GM12878 (cell line): Measurements from ENCODE around the gene LTB. TPM values are rescaled to one million over a fixed set of nuclear protein-coding genes. Genes with fewer than 3 reads are reported as not detected.

Experiments used
- BCL11A ChIP-seq: IDR thresholded peaks from 2 replicates; pipeline ENCODE4 v1.6.1; 2011; ENCODE audit warnings: low read depth, low read length
- CEBPB ChIP-seq, 2 experiments: fragments of 150-350 bp in 1 of 2; IDR thresholded peaks; 2 replicates each; pipeline ENCODE4 v1.6.1; 2012 to 2014; ENCODE audit warnings: low read depth in 2 of 2, low read length in 2 of 2, borderline replicate concordance in 1 of 2, inconsistent platforms in 1 of 2
- CHD1 ChIP-seq: IDR thresholded peaks from 2 replicates; pipeline ENCODE4 v1.6.1; 2012; ENCODE audit warnings: low read depth, low read length, improper control_type of control experiment
- FOS ChIP-seq: IDR thresholded peaks from 3 replicates; pipeline ENCODE4 v1.6.1; 2011; ENCODE audit warnings: borderline replicate concordance; ENCODE audit not compliant: insufficient read length; ENCODE audit errors: extremely low read depth
- HDAC6 ChIP-seq: fragments of 200-600 bp; sonication (generic); IDR thresholded peaks from one replicate; pipeline ENCODE4 v1.8.0; 2017; ENCODE audit warnings: antibody characterized with exemption; ENCODE audit not compliant: unreplicated experiment
- KLF5 ChIP-seq: fragments of 450-650 bp; IDR thresholded peaks from 2 replicates; pipeline ENCODE4 v1.6.1; 2014; ENCODE audit warnings: mild to moderate bottlenecking; ENCODE audit not compliant: partially characterized antibody
- MAX ChIP-seq: IDR thresholded peaks from 2 replicates; pipeline ENCODE4 v1.6.1; 2012; ENCODE audit warnings: low read depth, low read length, improper control_type of control experiment
- MTA2 ChIP-seq: fragments of 450-650 bp; IDR thresholded peaks from 2 replicates; pipeline ENCODE4 v1.6.1; 2016; ENCODE audit warnings: low read depth, mild to moderate bottlenecking, moderate library complexity
- PAX8 ChIP-seq: fragments of 450-650 bp; IDR thresholded peaks from 2 replicates; pipeline ENCODE4 v1.6.1; 2017; ENCODE audit warnings: mild to moderate bottlenecking, moderate library complexity
- PML ChIP-seq: IDR thresholded peaks from 2 replicates; pipeline ENCODE4 v1.6.1; 2012; ENCODE audit warnings: low read length, inconsistent platforms
- TARDBP ChIP-seq: IDR thresholded peaks from 2 replicates; pipeline ENCODE4 v1.6.1; 2016; ENCODE audit warnings: borderline replicate concordance
- ZNF207 ChIP-seq: fragments of 450-650 bp; IDR thresholded peaks from 2 replicates; pipeline ENCODE4 v1.6.1; 2014; ENCODE audit warnings: antibody characterized with exemption, mild to moderate bottlenecking, borderline replicate concordance
- ZSCAN29 ChIP-seq: fragments of 450-650 bp; IDR thresholded peaks from 2 replicates; pipeline ENCODE4 v1.6.1; 2017; ENCODE audit warnings: mild to moderate bottlenecking, moderate library complexity
- ZZZ3 ChIP-seq: IDR thresholded peaks from 2 replicates; pipeline ENCODE4 v1.6.1; 2011; ENCODE audit warnings: low read depth; ENCODE audit not compliant: control insufficient read depth, insufficient read length
- polyA plus RNA-seq, 11 experiments: library from polyadenylated mRNA; depleted of rRNA in 4 of 11; unstranded in 6 of 11; stranded (reverse) in 5 of 11; fragments of >200 nt; fragmentation: Nextera tagmentation in 4 of 11; fragmentation: Illumina TruSeq in 1 of 11; extraction: Ambion mirVana in 4 of 11; extraction: Trizol in 1 of 11; gene quantifications; 1 replicate in 1 of 11; 2 replicates in 10 of 11; pipeline versions ENCODE4 v1.2.1 to v1.2.3, GENCODE V29; 2011 to 2016; ENCODE audit warnings: inconsistent platforms in 2 of 11, missing spikeins in 2 of 11, low read depth in 1 of 11
- total RNA-seq, 4 experiments: library from RNA; depleted of rRNA in 3 of 4; stranded (reverse); fragments of >200 nt in 3 of 4; fragmentation: Illumina TruSeq in 1 of 4; extraction: Trizol in 1 of 4; gene quantifications; 2 replicates each; pipeline versions ENCODE4 v1.2.1 to v1.2.3, GENCODE V29; 2013 to 2021
- TF ChIP-seq, protein P1 (sequence below): IDR thresholded peaks from 2 replicates; pipeline ENCODE4 v1.6.1; 2012; ENCODE audit warnings: mild to moderate bottlenecking, low read depth, low read length
- TF ChIP-seq, protein P2 (sequence below): fragments of 450-650 bp; formaldehyde crosslinking; IDR thresholded peaks from 2 replicates; pipeline ENCODE4 v1.4.0; 2022; ENCODE audit warnings: mild to moderate bottlenecking, moderate library complexity
- TF ChIP-seq, protein P3 (sequence below): fragments of 450-650 bp; formaldehyde crosslinking; IDR thresholded peaks from 2 replicates; pipeline ENCODE4 v1.4.0; 2020; ENCODE audit warnings: mild to moderate bottlenecking, moderate library complexity
- TF ChIP-seq, protein P4 (sequence below): fragments of 450-650 bp; conservative IDR thresholded peaks from 2 replicates; pipeline ENCODE4 v1.6.1; 2017; ENCODE audit warnings: mild to moderate bottlenecking, moderate library complexity

Gene LTB
- total and polyA plus RNA-seq, 10 of the 15 experiments (the other 5 are each of a cell fraction or from before 2014, with no cell fraction given), result 0.71 to 74.3 (median 20.0) TPM

GRCh38 chr6:31580807-31581433 is 1.3 kb downstream of the LTB start (continued):
- TF ChIP-seq, protein P1, sequence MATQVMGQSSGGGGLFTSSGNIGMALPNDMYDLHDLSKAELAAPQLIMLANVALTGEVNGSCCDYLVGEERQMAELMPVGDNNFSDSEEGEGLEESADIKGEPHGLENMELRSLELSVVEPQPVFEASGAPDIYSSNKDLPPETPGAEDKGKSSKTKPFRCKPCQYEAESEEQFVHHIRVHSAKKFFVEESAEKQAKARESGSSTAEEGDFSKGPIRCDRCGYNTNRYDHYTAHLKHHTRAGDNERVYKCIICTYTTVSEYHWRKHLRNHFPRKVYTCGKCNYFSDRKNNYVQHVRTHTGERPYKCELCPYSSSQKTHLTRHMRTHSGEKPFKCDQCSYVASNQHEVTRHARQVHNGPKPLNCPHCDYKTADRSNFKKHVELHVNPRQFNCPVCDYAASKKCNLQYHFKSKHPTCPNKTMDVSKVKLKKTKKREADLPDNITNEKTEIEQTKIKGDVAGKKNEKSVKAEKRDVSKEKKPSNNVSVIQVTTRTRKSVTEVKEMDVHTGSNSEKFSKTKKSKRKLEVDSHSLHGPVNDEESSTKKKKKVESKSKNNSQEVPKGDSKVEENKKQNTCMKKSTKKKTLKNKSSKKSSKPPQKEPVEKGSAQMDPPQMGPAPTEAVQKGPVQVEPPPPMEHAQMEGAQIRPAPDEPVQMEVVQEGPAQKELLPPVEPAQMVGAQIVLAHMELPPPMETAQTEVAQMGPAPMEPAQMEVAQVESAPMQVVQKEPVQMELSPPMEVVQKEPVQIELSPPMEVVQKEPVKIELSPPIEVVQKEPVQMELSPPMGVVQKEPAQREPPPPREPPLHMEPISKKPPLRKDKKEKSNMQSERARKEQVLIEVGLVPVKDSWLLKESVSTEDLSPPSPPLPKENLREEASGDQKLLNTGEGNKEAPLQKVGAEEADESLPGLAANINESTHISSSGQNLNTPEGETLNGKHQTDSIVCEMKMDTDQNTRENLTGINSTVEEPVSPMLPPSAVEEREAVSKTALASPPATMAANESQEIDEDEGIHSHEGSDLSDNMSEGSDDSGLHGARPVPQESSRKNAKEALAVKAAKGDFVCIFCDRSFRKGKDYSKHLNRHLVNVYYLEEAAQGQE, result 0 out of 2 replicates have a peak, but pooled peaks have one; percentile 36
- TF ChIP-seq, protein P2, sequence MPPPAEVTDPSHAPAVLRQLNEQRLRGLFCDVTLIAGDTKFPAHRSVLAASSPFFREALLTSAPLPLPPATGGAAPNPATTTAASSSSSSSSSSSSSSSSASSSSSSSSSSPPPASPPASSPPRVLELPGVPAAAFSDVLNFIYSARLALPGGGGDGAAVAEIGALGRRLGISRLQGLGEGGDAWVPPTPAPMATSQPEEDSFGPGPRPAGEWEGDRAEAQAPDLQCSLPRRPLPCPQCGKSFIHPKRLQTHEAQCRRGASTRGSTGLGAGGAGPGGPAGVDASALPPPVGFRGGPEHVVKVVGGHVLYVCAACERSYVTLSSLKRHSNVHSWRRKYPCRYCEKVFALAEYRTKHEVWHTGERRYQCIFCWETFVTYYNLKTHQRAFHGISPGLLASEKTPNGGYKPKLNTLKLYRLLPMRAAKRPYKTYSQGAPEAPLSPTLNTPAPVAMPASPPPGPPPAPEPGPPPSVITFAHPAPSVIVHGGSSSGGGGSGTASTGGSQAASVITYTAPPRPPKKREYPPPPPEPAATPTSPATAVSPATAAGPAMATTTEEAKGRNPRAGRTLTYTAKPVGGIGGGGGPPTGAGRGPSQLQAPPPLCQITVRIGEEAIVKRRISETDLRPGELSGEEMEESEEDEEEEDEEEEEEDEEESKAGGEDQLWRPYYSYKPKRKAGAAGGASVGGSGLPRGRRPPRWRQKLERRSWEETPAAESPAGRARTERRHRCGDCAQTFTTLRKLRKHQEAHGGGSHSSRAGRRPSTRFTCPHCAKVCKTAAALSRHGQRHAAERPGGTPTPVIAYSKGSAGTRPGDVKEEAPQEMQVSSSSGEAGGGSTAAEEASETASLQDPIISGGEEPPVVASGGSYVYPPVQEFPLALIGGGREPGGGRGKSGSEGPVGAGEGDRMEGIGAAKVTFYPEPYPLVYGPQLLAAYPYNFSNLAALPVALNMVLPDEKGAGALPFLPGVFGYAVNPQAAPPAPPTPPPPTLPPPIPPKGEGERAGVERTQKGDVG (CRISPR knock-in tag), result no peak
- TF ChIP-seq ZZZ3 (no peak), MTA2 (no peak), CHD1 (no peak), KLF5 (peak; percentile 21), CEBPB (IDR thresholded peaks at IDR 0.05; ENCODE audit: borderline replicate concordance in 1 of 2, low read depth in 2 of 2, low read length in 2 of 2) (no peak), BCL11A (0 out of 2 replicates have a peak, but pooled peaks have one; percentile 25), HDAC6 (no peak), PML (no peak), TARDBP (no peak), ZNF207 (no peak), FOS (no peak), PAX8 (no peak), ZSCAN29 (no peak), MAX (no peak)
- TF ChIP-seq, protein P3, sequence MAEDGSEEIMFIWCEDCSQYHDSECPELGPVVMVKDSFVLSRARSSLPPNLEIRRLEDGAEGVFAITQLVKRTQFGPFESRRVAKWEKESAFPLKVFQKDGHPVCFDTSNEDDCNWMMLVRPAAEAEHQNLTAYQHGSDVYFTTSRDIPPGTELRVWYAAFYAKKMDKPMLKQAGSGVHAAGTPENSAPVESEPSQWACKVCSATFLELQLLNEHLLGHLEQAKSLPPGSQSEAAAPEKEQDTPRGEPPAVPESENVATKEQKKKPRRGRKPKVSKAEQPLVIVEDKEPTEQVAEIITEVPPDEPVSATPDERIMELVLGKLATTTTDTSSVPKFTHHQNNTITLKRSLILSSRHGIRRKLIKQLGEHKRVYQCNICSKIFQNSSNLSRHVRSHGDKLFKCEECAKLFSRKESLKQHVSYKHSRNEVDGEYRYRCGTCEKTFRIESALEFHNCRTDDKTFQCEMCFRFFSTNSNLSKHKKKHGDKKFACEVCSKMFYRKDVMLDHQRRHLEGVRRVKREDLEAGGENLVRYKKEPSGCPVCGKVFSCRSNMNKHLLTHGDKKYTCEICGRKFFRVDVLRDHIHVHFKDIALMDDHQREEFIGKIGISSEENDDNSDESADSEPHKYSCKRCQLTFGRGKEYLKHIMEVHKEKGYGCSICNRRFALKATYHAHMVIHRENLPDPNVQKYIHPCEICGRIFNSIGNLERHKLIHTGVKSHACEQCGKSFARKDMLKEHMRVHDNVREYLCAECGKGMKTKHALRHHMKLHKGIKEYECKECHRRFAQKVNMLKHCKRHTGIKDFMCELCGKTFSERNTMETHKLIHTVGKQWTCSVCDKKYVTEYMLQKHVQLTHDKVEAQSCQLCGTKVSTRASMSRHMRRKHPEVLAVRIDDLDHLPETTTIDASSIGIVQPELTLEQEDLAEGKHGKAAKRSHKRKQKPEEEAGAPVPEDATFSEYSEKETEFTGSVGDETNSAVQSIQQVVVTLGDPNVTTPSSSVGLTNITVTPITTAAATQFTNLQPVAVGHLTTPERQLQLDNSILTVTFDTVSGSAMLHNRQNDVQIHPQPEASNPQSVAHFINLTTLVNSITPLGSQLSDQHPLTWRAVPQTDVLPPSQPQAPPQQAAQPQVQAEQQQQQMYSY (CRISPR knock-in tag), result no peak
- TF ChIP-seq, protein P4, sequence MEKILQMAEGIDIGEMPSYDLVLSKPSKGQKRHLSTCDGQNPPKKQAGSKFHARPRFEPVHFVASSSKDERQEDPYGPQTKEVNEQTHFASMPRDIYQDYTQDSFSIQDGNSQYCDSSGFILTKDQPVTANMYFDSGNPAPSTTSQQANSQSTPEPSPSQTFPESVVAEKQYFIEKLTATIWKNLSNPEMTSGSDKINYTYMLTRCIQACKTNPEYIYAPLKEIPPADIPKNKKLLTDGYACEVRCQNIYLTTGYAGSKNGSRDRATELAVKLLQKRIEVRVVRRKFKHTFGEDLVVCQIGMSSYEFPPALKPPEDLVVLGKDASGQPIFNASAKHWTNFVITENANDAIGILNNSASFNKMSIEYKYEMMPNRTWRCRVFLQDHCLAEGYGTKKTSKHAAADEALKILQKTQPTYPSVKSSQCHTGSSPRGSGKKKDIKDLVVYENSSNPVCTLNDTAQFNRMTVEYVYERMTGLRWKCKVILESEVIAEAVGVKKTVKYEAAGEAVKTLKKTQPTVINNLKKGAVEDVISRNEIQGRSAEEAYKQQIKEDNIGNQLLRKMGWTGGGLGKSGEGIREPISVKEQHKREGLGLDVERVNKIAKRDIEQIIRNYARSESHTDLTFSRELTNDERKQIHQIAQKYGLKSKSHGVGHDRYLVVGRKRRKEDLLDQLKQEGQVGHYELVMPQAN, result no peak
